IMR-90 (cell line): ENCODE results near the gene L3MBTL3.

Experiments used
- BHLHE40 ChIP-seq: fragments of 150-350 bp; IDR thresholded peaks from 2 replicates; pipeline ENCODE4 v1.6.1; 2016; ENCODE audit warnings: mild to moderate bottlenecking, low read depth, low read length
- CEBPB ChIP-seq: IDR thresholded peaks from 2 replicates; pipeline ENCODE4 v1.6.1; 2012; ENCODE audit warnings: low read depth, low read length, improper control_type of control experiment
- CTCF ChIP-seq: conservative IDR thresholded peaks from 2 replicates; pipeline ENCODE4 v1.5.1; 2012; ENCODE audit warnings: mild to moderate bottlenecking, low read depth, low read length, improper control_type of control experiment
- FOS ChIP-seq: fragments of 150-350 bp; IDR thresholded peaks from 2 replicates; pipeline ENCODE4 v1.6.1; 2016; ENCODE audit warnings: low read depth, low read length
- MAFK ChIP-seq: IDR thresholded peaks from 2 replicates; pipeline ENCODE4 v1.6.1; 2012; ENCODE audit warnings: low read depth, low read length, improper control_type of control experiment
- MAZ ChIP-seq: IDR thresholded peaks from 2 replicates; pipeline ENCODE4 v1.6.1; 2012; ENCODE audit warnings: low read depth, mild to moderate bottlenecking, low read length, improper control_type of control experiment, moderate library complexity, borderline replicate concordance
- MXI1 ChIP-seq: IDR thresholded peaks from 2 replicates; pipeline ENCODE4 v1.6.1; 2012; ENCODE audit warnings: low read depth, mild to moderate bottlenecking, low read length, moderate library complexity, borderline replicate concordance
- NFE2L2 ChIP-seq: fragments of 150-350 bp; IDR thresholded peaks from 2 replicates; pipeline ENCODE4 v1.6.1; 2016; ENCODE audit warnings: low read depth, mild to moderate bottlenecking, low read length
- POLR2A ChIP-seq: IDR thresholded peaks from 2 replicates; pipeline ENCODE4 v1.6.1; 2012; ENCODE audit warnings: mild to moderate bottlenecking, low read depth, low read length
- RAD21 ChIP-seq: IDR thresholded peaks from 2 replicates; pipeline ENCODE4 v1.6.1; 2012; ENCODE audit warnings: low read length, improper control_type of control experiment
- RCOR1 ChIP-seq: IDR thresholded peaks from 2 replicates; pipeline ENCODE4 v1.6.1; 2012; ENCODE audit warnings: mild to moderate bottlenecking, low read length, improper control_type of control experiment; ENCODE audit not compliant: insufficient replicate concordance
- RFX5 ChIP-seq: IDR thresholded peaks from 2 replicates; pipeline ENCODE4 v1.8.0; 2012; ENCODE audit warnings: low read depth, mild to moderate bottlenecking, low read length, moderate library complexity
- SMC3 ChIP-seq: fragments of 150-350 bp; IDR thresholded peaks from 2 replicates; pipeline ENCODE4 v1.6.1; 2016; ENCODE audit warnings: low read depth, mild to moderate bottlenecking, antibody characterized with exemption, low read length, moderate library complexity
- USF2 ChIP-seq: fragments of 150-350 bp; IDR thresholded peaks from 2 replicates; pipeline ENCODE4 v1.6.1; 2017; ENCODE audit warnings: mild to moderate bottlenecking, antibody characterized with exemption, low read length, low read depth

- TF ChIP-seq CTCF (no peak), RCOR1 (no peak), BHLHE40 (no peak), NFE2L2 (no peak), MAZ (no peak), RAD21 (no peak), SMC3 (no peak), RFX5 (no peak), CEBPB (no peak), POLR2A (no peak), MAFK (peak; percentile 93), USF2 (no peak), FOS (no peak), MXI1 (no peak)
Observed at GRCh38 chr6:130029163-130029562, 10.8 kb downstream of the L3MBTL3 start.
